ENCODE results near the gene BICC1.

DNA sequence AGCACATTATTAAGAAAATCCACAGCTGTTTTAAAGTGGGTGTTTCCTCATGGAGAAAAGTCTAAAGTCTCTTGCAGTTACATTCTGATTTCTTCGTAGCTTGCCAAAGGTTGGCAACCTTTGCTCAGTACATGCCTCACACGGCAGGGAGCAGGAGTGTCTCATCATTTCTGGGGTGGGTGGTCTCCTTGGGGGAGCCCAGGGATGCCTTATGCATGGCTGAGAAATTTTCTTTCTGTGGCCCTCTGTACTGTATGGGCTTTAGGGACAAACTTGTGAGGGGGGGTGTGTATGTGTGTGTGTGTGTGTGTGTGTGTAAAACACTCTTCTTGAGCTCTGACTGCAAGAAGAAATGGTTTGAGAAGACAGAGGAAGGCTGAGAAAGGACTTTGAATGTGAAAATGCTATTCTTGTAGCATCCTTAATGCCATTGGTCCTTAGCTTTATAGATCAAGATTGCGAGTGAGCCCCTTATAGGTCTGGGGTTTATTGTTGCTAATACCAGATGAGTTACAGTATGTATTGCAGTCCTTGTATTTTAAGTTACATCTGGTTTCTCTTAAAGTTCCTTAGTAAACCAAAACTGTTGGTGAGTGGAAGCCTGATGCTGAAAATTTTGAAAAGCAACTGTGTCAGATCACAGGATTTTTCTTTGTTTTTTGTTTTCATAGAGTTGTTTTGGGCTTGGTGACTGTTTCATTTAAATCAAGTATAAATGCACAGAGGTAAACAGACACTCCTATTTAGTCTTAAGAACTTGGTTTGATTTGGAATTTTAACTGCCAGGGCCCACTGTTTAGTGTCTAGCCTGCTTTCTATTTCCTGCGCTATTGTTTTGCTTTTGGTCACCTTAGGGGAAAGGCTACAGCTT lies 242.0 kb downstream of the BICC1 start:
- no peak for TF ChIP-seq POLR2A (IDR thresholded peaks at IDR 0.05)
- TF ChIP-seq CTCF (IDR thresholded peaks at IDR 0.05), result no peak
